ENCODE measurements around the gene NCK2. TPM values are rescaled to one million over a fixed set of nuclear protein-coding genes. Genes with fewer than 3 reads are reported as not detected.

NCK2 gene
- total and polyA plus RNA-seq, 2 of the 13 experiments (the other 11 are each of a cell fraction or from before 2014, with no cell fraction given): 14.8 to 23.5 TPM

DNA sequence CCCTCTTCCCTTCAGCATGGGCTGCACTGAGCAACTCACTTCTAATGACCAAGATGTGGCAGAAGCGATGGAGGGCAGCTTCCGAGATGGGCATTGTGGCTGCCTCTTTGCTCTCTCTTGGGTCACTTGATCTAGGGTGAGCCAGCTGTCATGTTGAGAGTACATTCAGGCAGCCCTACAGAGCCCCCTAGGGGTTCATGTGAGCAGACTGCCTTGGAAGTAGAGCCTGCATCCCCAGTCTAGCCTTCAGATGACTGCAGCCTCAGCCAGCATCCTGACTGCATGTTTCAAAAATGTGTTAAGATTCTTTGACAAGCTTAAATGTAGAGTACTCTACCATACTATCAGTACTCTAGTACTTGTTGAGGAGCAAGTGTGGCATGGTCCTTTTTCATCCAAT, 143.9 kb downstream of the NCK2 start:
- peaks cover 8% of the 10 kb centered on the region; the same call in 1 of the 2 replicates for H3K9me3 ChIP-seq (ENCODE audit: low read length)
- intact Hi-C loops (cut with micrococcal nuclease; ENCODE audit: unreplicated experiment): loop anchor here (1.0 kb wide), 1 partner anchor 312 kb away; no protein-coding TSS in a partner anchor
- H3K27ac ChIP-seq (ENCODE audit: extremely low read length, insufficient read depth, low read length): no peak overlapping the region
- ChIA-PET CTCF (ENCODE audit: low intra/inter-chr PET ratio, low total read pairs) (no interaction called here), POLR2A (no interaction called here)
- peak; percentile 88 for ATAC-seq
- no peak overlapping the region for H3K4me2 ChIP-seq (ENCODE audit: low read depth, low read length)
- no peaks in the 10 kb centered on the region for H3K79me2 ChIP-seq (ENCODE audit: insufficient read depth, low read length)
- no peaks in the 10 kb centered on the region for H3K27me3 ChIP-seq (ENCODE audit: control insufficient read depth in 1 of 2, insufficient read depth in 2 of 2, low read length in 2 of 2)
- DNase-seq (ENCODE audit: low spot score): peak; percentile 58
- no TSS peak for BruUV-seq (replicated peaks)
- H3K4me3 ChIP-seq (replicated peaks in 1 of 3; ENCODE audit: insufficient read depth in 1 of 3, low read depth in 2 of 3, low read length in 3 of 3): no peak overlapping the region
- no peaks in the 10 kb centered on the region for H3K4me1 ChIP-seq (ENCODE audit: insufficient read depth, low read length)
- WGBS (ENCODE audit: low lambda C conversion rate): 100% methylated on average over 2 of the region's 2 CpGs
- no peak for FAIRE-seq
- H3K9ac ChIP-seq (ENCODE audit: insufficient read depth, low read depth, low read length): no peak overlapping the region
- no peaks in the 10 kb centered on the region for H4K20me1 ChIP-seq (ENCODE audit: insufficient read depth, low read length)
- in situ Hi-C loops (cut with HindIII; ENCODE audit: extremely low pct_ligation_motif_present, low pct_unique_long_range_greater_than_20kb): loop anchor here (5.0 kb wide), 1 partner anchor 311 kb away; no protein-coding TSS in a partner anchor
- no peak overlapping the region for H2AFZ ChIP-seq (ENCODE audit: low read length)
- peaks cover 5 to 13% of the 10 kb centered on the region in 2 experiments for H3K36me3 ChIP-seq (replicated peaks in 1 of 2; ENCODE audit: control insufficient read depth in 1 of 2, insufficient read depth in 2 of 2, low read length in 2 of 2)
- TF ChIP-seq ZFP36L2 (CRISPR knock-in tag; IDR thresholded peaks at IDR 0.05): no peak
- TF ChIP-seq MTF2 (CRISPR knock-in tag; IDR thresholded peaks at IDR 0.05; ENCODE audit: borderline replicate concordance): no peak
- no peak for TF ChIP-seq RFXAP (CRISPR knock-in tag; IDR thresholded peaks at IDR 0.05; ENCODE audit: borderline replicate concordance)
- no peak for TF ChIP-seq ZNF121 (CRISPR knock-in tag; IDR thresholded peaks at IDR 0.05)
- TF ChIP-seq ETV6 (CRISPR knock-in tag; conservative IDR thresholded peaks at IDR 0.05): no peak
- TF ChIP-seq ZNF670 (CRISPR knock-in tag; IDR thresholded peaks at IDR 0.05; ENCODE audit: borderline replicate concordance): no peak
- TF ChIP-seq TAF1 (CRISPR knock-in tag; IDR thresholded peaks at IDR 0.05): no peak
- TF ChIP-seq ZNF260 (CRISPR knock-in tag; IDR thresholded peaks at IDR 0.05; ENCODE audit: borderline replicate concordance, low read depth): no peak
- TF ChIP-seq ZNF768 (CRISPR knock-in tag; IDR thresholded peaks at IDR 0.05): no peak
- TF ChIP-seq ZSCAN31 (CRISPR knock-in tag; IDR thresholded peaks at IDR 0.05; ENCODE audit: low read depth): no peak
- TF ChIP-seq, protein P1, sequence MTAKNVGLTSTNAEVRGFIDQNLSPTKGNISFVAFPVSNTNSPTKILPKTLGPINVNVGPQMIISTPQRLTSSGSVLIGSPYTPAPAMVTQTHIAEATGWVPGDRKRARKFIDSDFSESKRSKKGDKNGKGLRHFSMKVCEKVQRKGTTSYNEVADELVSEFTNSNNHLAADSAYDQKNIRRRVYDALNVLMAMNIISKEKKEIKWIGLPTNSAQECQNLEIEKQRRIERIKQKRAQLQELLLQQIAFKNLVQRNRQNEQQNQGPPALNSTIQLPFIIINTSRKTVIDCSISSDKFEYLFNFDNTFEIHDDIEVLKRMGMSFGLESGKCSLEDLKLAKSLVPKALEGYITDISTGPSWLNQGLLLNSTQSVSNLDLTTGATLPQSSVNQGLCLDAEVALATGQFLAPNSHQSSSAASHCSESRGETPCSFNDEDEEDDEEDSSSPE (CRISPR knock-in tag; IDR thresholded peaks at IDR 0.05): no peak
- TF ChIP-seq PAWR (CRISPR knock-in tag; IDR thresholded peaks at IDR 0.05; ENCODE audit: borderline replicate concordance): no peak
- TF ChIP-seq MIXL1 (CRISPR knock-in tag; IDR thresholded peaks at IDR 0.05): no peak
- TF ChIP-seq AKAP8 (CRISPR knock-in tag; IDR thresholded peaks at IDR 0.05): no peak
- TF ChIP-seq, protein P2, sequence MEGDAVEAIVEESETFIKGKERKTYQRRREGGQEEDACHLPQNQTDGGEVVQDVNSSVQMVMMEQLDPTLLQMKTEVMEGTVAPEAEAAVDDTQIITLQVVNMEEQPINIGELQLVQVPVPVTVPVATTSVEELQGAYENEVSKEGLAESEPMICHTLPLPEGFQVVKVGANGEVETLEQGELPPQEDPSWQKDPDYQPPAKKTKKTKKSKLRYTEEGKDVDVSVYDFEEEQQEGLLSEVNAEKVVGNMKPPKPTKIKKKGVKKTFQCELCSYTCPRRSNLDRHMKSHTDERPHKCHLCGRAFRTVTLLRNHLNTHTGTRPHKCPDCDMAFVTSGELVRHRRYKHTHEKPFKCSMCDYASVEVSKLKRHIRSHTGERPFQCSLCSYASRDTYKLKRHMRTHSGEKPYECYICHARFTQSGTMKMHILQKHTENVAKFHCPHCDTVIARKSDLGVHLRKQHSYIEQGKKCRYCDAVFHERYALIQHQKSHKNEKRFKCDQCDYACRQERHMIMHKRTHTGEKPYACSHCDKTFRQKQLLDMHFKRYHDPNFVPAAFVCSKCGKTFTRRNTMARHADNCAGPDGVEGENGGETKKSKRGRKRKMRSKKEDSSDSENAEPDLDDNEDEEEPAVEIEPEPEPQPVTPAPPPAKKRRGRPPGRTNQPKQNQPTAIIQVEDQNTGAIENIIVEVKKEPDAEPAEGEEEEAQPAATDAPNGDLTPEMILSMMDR (CRISPR knock-in tag; IDR thresholded peaks at IDR 0.05): peak; percentile 66
- TF ChIP-seq CEBPB (IDR thresholded peaks at IDR 0.05; ENCODE audit: borderline replicate concordance, low read depth, low read length): no peak
- peak; percentile 63 for TF ChIP-seq STAG1 (CRISPR knock-in tag; IDR thresholded peaks at IDR 0.05)
- TF ChIP-seq, protein P3, sequence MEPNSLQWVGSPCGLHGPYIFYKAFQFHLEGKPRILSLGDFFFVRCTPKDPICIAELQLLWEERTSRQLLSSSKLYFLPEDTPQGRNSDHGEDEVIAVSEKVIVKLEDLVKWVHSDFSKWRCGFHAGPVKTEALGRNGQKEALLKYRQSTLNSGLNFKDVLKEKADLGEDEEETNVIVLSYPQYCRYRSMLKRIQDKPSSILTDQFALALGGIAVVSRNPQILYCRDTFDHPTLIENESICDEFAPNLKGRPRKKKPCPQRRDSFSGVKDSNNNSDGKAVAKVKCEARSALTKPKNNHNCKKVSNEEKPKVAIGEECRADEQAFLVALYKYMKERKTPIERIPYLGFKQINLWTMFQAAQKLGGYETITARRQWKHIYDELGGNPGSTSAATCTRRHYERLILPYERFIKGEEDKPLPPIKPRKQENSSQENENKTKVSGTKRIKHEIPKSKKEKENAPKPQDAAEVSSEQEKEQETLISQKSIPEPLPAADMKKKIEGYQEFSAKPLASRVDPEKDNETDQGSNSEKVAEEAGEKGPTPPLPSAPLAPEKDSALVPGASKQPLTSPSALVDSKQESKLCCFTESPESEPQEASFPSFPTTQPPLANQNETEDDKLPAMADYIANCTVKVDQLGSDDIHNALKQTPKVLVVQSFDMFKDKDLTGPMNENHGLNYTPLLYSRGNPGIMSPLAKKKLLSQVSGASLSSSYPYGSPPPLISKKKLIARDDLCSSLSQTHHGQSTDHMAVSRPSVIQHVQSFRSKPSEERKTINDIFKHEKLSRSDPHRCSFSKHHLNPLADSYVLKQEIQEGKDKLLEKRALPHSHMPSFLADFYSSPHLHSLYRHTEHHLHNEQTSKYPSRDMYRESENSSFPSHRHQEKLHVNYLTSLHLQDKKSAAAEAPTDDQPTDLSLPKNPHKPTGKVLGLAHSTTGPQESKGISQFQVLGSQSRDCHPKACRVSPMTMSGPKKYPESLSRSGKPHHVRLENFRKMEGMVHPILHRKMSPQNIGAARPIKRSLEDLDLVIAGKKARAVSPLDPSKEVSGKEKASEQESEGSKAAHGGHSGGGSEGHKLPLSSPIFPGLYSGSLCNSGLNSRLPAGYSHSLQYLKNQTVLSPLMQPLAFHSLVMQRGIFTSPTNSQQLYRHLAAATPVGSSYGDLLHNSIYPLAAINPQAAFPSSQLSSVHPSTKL (CRISPR knock-in tag; IDR thresholded peaks at IDR 0.05): no peak
- no peak for TF ChIP-seq ZNF83 (CRISPR knock-in tag; IDR thresholded peaks at IDR 0.05; ENCODE audit: borderline replicate concordance)
- no peak for TF ChIP-seq HOXA7 (CRISPR knock-in tag; IDR thresholded peaks at IDR 0.05)

All from HepG2 (cell line).